PC-9 (cell line): Measurements from ENCODE around the gene MIEF1.

Source experiments
- CTCF ChIP-seq: fragments of 200-600 bp; sonication (generic); conservative IDR thresholded peaks from 2 replicates; pipeline ENCODE4 v1.6.1; 2017; ENCODE audit warnings: mixed run types, antibody characterized with exemption, mild to moderate bottlenecking, moderate library complexity
- EZH2 ChIP-seq: fragments of 200-600 bp; sonication (generic); IDR thresholded peaks from 2 replicates; pipeline ENCODE4 v1.8.0; 2017; ENCODE audit warnings: antibody characterized with exemption, low read depth

DNA sequence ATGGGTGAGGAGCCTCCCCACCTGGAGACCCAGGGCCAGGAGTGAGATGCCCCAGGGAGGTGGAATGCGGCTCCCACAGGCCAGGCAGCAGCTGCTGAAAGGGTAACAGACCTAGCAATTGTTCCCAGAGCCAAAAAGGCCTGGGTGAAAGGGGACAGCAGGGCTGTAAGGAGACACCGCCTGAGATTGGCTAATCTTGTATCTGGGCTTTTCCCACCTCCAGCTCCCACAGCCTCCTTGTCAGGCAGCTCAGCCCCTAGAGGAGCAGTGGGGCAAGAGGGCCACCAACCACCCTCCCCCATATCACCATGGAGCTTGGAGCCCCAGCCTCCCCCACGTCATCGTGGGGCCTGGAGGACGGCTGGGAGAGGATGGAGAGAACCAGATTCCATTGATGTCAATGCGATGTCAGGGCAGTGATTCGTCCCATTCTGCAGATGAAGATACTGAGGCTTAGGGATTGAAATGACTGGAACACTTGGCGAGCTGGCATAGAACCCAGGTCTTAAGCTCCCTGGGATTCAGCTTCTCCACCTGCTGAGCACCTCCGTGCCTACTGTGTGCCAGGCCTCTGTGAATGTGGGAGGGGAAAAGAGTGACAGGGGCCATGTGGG, 48.2 kb upstream of the MIEF1 start:
- TF ChIP-seq CTCF, result no peak
- no peak for TF ChIP-seq EZH2
